ENCODE measurements around the gene THADA. TPM values are rescaled to one million over a fixed set of nuclear protein-coding genes. Genes with fewer than 3 reads are reported as not detected.

The THADA gene
- total RNA-seq, 1 donor from 2014 or later: 33.8 TPM

- peaks cover 24% of the 10 kb centered on the region for H3K36me3 Mint-ChIP-seq (ENCODE audit: low read depth)
- DNase-seq (ENCODE audit: low read depth, low spot score): no peak
- peaks cover 44% of the 10 kb centered on the region for H3K4me1 Mint-ChIP-seq
- H3K27me3 Mint-ChIP-seq (ENCODE audit: low read depth): no peaks in the 10 kb centered on the region
- peaks cover 13% of the 10 kb centered on the region for H3K9me3 Mint-ChIP-seq
- H3K4me3 Mint-ChIP-seq: no peak overlapping the region
- no peak for TF ChIP-seq CTCF (conservative IDR thresholded peaks at IDR 0.05)
- H3K27ac Mint-ChIP-seq (ENCODE audit: unreplicated experiment): no peak overlapping the region
These were observed 267.0 kb downstream of the THADA start for GRCh38 chr2:43328832-43329231.

GRCh38 chr2:43328133-43328532 lies 267.7 kb downstream of the THADA start:
- peaks cover 30% of the 10 kb centered on the region for H3K36me3 Mint-ChIP-seq (ENCODE audit: low read depth)
- H3K4me3 Mint-ChIP-seq: no peak overlapping the region
- no peak overlapping the region for H3K27ac Mint-ChIP-seq (ENCODE audit: unreplicated experiment)
- peaks cover 43% of the 10 kb centered on the region for H3K4me1 Mint-ChIP-seq
- peaks cover 17% of the 10 kb centered on the region for H3K9me3 Mint-ChIP-seq
- DNase-seq (ENCODE audit: low read depth, low spot score): no peak
- no peak for TF ChIP-seq CTCF (conservative IDR thresholded peaks at IDR 0.05)
- H3K27me3 Mint-ChIP-seq (ENCODE audit: low read depth): no peaks in the 10 kb centered on the region

GRCh38 chr2:43327119-43327518 lies 268.7 kb downstream of the THADA start:
- no peak for TF ChIP-seq CTCF (conservative IDR thresholded peaks at IDR 0.05)
- H3K9me3 Mint-ChIP-seq: peaks cover 17% of the 10 kb centered on the region
- no peak overlapping the region for H3K27ac Mint-ChIP-seq (ENCODE audit: unreplicated experiment)
- H3K36me3 Mint-ChIP-seq (ENCODE audit: low read depth): peaks cover 30% of the 10 kb centered on the region
- H3K4me3 Mint-ChIP-seq: no peak overlapping the region
- DNase-seq (ENCODE audit: low read depth, low spot score): no peak
- peaks cover 33% of the 10 kb centered on the region for H3K4me1 Mint-ChIP-seq
- H3K27me3 Mint-ChIP-seq (ENCODE audit: low read depth): no peaks in the 10 kb centered on the region

- peaks cover 32% of the 10 kb centered on the region for H3K4me1 Mint-ChIP-seq
- H3K36me3 Mint-ChIP-seq (ENCODE audit: low read depth): peaks cover 32% of the 10 kb centered on the region
- H3K4me3 Mint-ChIP-seq: no peak overlapping the region
- peaks cover 17% of the 10 kb centered on the region for H3K9me3 Mint-ChIP-seq
- DNase-seq (ENCODE audit: low read depth, low spot score): no peak
- H3K27ac Mint-ChIP-seq (ENCODE audit: unreplicated experiment): no peak overlapping the region
- no peak for TF ChIP-seq CTCF (conservative IDR thresholded peaks at IDR 0.05)
- no peaks in the 10 kb centered on the region for H3K27me3 Mint-ChIP-seq (ENCODE audit: low read depth)
These were observed 269.6 kb downstream of the THADA start for GRCh38 chr2:43326101-43326825.

GRCh38 chr2:43325107-43325811 lies 270.6 kb downstream of the THADA start:
- no peak for DNase-seq (ENCODE audit: low read depth, low spot score)
- TF ChIP-seq CTCF (conservative IDR thresholded peaks at IDR 0.05): no peak
- Mint-ChIP-seq H3K4me3 (peak overlapping the region; percentile 5), H3K4me1 (peaks cover 32% of the 10 kb centered on the region), H3K36me3 (ENCODE audit: low read depth) (peaks cover 32% of the 10 kb centered on the region), H3K9me3 (peaks cover 17% of the 10 kb centered on the region), H3K27me3 (ENCODE audit: low read depth) (no peaks in the 10 kb centered on the region), H3K27ac (ENCODE audit: unreplicated experiment) (peak overlapping the region; percentile 95)
